22Rv1 (cell line): Measurements from ENCODE around the gene ZFTA.

Experiments
- ZFX ChIP-seq: fragments of 450-650 bp; IDR thresholded peaks from 2 replicates; pipeline ENCODE4 v1.6.1; 2017; ENCODE audit warnings: antibody characterized with exemption, borderline replicate concordance
- TF ChIP-seq, protein P1 (sequence below): fragments of 450-650 bp; IDR thresholded peaks from 2 replicates; pipeline ENCODE4 v1.5.1; 2017; ENCODE audit warnings: mild to moderate bottlenecking

DNA sequence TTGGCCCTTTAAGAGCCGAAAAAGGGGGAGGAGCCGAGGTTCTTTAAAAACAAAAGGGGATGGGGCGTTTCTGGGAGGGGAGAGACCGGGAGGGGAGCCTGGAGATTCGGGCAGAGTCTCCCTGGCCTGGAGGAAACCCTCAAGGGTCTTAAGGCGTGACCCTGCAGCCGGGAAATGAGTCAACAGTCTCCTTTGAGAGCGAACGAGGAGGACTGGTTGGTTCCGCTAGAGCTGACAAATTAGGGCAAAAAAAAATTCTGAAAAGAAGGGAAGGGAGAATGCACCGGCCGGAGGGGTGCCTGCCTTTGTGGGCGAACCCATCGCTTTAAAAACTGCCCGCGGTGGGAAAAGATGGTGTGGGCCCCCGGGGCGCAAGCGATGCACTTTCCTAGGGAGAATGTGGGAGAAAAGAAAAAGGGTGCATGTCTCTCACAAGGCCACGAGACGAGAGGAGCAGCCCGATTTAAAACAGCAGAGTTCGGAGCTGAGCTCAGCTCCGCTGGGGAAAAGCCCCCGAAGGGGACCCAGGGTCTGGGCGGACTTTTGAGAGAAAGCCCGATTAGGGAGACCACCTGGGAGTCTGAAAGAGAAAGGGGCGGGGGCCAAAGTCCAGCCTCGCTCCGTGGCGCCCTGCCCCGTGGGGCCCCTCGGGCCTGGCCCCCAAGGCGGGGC, 874 bp downstream of the ZFTA start:
- TF ChIP-seq, protein P1, sequence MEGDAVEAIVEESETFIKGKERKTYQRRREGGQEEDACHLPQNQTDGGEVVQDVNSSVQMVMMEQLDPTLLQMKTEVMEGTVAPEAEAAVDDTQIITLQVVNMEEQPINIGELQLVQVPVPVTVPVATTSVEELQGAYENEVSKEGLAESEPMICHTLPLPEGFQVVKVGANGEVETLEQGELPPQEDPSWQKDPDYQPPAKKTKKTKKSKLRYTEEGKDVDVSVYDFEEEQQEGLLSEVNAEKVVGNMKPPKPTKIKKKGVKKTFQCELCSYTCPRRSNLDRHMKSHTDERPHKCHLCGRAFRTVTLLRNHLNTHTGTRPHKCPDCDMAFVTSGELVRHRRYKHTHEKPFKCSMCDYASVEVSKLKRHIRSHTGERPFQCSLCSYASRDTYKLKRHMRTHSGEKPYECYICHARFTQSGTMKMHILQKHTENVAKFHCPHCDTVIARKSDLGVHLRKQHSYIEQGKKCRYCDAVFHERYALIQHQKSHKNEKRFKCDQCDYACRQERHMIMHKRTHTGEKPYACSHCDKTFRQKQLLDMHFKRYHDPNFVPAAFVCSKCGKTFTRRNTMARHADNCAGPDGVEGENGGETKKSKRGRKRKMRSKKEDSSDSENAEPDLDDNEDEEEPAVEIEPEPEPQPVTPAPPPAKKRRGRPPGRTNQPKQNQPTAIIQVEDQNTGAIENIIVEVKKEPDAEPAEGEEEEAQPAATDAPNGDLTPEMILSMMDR = no peak
- TF ChIP-seq ZFX = no peak
